Hematopoietic multipotent progenitor cell (in vitro differentiated cells): ENCODE data around the gene OIP5. TPM values are rescaled to one million over a fixed set of nuclear protein-coding genes. Genes with fewer than 3 reads are reported as not detected.
A peak's percentile ranks its signal among the peaks of the same experiment; 100 is the strongest.
"Not testable (repeated sequence)": the region's sequence is repeated elsewhere in the genome, so short reads cannot be mapped to it uniquely, and the experiment has no call there.

Experiments
- DNase-seq, 3 donors: peaks; one replicate each; pipeline ENCODE4 v3.0.0-alpha.2; 2011 to 2015; ENCODE audit warnings: low read depth in 2 of 3, low spot score in 2 of 3
- total RNA-seq: library from RNA; depleted of rRNA; stranded (reverse); fragments of >200 nt; gene quantifications from one replicate; pipeline ENCODE4 v1.2.3, GENCODE V29; 2012

OIP5 gene
- total RNA-seq, 1 donor: 5.7 TPM

DNA sequence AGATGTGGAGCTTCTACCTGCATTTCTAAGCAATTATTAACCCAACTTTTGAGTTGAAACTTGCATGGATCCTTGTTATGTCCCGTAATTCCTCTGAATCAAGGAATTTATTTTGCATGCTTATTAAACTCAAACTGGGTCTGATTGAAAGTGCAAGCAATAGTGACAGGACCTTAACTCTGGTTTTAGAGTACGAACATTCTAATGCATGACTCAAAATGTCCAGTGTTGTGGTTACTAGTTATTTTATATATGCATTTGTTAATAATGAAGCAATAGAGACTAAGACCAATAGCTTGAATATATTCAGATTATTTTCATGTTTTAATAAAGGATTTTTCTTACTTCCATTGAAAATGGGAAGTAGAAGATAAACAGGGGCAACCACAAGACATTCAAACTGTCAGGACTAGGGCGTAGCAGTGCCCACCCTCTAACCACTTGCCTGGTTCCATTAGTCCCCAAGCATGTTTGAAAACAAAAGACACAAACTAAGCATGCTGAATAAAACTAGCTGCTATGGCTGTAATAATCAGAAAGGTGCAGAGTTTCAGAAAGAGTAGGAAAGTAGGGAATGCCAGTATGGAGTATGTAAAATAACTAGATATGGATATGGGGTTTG, 28.1 kb downstream of the OIP5 start:
- peak in 2 of 3 donors; percentile 32 to 73 for DNase-seq

GRCh38 chr15:41301587-41301986, 30.8 kb downstream of the OIP5 start:
- no peak for DNase-seq

- not testable (repeated sequence) for DNase-seq
These were observed 31.3 kb downstream of the OIP5 start for GRCh38 chr15:41301139-41301538.

DNA sequence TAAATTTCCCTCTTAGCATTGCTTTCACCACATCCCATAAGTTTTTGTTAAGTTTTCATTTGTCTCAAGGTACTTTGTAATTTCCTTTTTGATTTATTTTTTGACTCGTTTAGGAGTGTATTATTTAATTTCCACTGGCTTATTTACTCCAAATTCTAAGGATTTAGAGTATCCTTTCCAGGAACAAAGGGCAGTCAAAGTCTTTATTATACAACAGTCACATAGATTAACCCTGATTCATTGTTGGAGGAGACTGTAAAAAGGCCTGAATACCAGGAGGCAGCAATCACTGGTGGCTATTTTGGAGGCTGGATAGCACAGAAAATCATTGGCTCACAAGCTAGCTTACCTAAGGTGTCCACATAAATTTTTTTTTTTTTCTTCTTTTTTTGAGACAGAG, 39.9 kb downstream of the OIP5 start:
- DNase-seq: no peak

- peak in 2 of 3 donors; percentile 29 to 45 for DNase-seq
These were observed 41.2 kb downstream of the OIP5 start for GRCh38 chr15:41291065-41291631.

- DNase-seq: no peak
These were observed 42.4 kb downstream of the OIP5 start for GRCh38 chr15:41289953-41290352.

GRCh38 chr15:41288464-41288863, 43.9 kb downstream of the OIP5 start:
- DNase-seq: no peak

GRCh38 chr15:41286665-41287333, 45.6 kb downstream of the OIP5 start:
- DNase-seq: peak in 1 of 3 donors; percentile 16

- no peak for DNase-seq
These were observed 47.1 kb downstream of the OIP5 start for GRCh38 chr15:41285285-41285684.

GRCh38 chr15:41284427-41285177, 47.8 kb downstream of the OIP5 start:
- peak in 2 of 3 donors; percentile 4 to 8 for DNase-seq

- peak; percentile 95 to 100 (median 99) for DNase-seq
These were observed 48.6 kb downstream of the OIP5 start for GRCh38 chr15:41283653-41284426.

- DNase-seq: not testable (repeated sequence)
These were observed 49.3 kb downstream of the OIP5 start for GRCh38 chr15:41282980-41283652.

- not testable (repeated sequence) for DNase-seq
These were observed 50.0 kb downstream of the OIP5 start for GRCh38 chr15:41282436-41282835.

DNA sequence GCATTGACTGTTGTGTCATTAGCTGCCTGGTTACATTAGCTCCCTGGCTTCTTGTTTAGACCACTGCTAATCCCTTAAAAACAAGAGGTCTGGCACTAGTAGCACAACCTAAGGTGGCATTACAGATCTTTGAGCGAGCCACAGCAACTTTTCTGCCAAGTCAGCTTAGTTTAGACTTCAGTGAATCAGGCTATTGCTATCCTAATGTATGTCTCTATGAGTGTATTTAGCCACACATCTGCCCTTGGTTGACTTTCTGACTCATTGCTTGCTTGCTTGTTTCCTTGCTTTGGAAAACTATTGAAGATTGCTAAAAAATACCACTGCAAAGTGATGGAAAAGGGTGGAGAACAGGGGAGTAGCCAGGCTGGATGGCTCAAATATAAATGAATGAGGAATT, 51.2 kb downstream of the OIP5 start:
- DNase-seq: no peak

- DNase-seq: no peak
These were observed 52.7 kb downstream of the OIP5 start for GRCh38 chr15:41279535-41280283.

- no peak for DNase-seq
These were observed 54.1 kb downstream of the OIP5 start for GRCh38 chr15:41278319-41278718.

GRCh38 chr15:41276831-41277230, 55.6 kb downstream of the OIP5 start:
- DNase-seq: no peak

GRCh38 chr15:41269887-41270286, 62.5 kb downstream of the OIP5 start:
- no peak for DNase-seq

DNA sequence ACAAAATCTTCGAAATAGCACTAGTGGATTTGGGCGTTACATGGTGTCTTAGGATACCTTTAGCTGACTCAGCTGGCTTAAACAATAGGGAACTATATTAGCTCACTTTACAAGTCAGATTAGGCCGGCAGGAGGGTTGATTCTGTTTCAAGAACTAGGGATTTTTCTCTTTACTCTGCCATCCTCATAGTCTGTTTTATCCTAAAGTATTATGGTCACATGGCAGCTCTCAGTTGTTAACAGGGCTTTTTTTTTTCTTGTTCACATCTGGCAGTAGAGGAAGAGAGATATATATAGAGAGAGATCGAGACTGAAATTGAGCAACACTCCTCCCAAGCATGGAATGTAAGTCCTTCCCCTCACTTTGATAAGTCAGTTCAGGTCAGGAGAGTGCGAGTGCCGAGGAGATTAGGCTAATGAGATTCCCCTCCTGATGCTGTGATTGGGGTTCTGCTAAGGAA, 68.5 kb downstream of the OIP5 start:
- DNase-seq: no peak
